SK-N-SH (cell line): ENCODE data around the gene GPR17. TPM values are rescaled to one million over a fixed set of nuclear protein-coding genes. Genes with fewer than 3 reads are reported as not detected.

Experiments
- CTCF ChIA-PET: fragments of 300-600, 350-600 bp; formaldehyde crosslinking; extraction: SDS; loops from one replicate; lab custom pipeline; 2021; lab: Yijun Ruan, JAX
- POLR2A ChIA-PET: fragments of 350-600 bp; sonication (Branson Sonifier 250); formaldehyde crosslinking; extraction: SDS; loops from one replicate; lab custom pipeline; 2020; ENCODE audit warnings: antibody characterized with exemption, inconsistent platforms; lab: Yijun Ruan, JAX
- DNase-seq: peaks from one replicate; pipeline ENCODE4 v3.0.0; 2012
- H2AFZ ChIP-seq: fragments of 200-600 bp; sonication (generic); 2 replicates; pipeline ENCODE4 v1.8.1; 2016; ENCODE audit warnings: antibody characterized with exemption, mild to moderate bottlenecking, low read depth
- H3F3A ChIP-seq: fragments of 200-600 bp; sonication (generic); replicated peaks from 2 replicates; pipeline ENCODE3; 2016; ENCODE audit warnings: antibody characterized with exemption, mild to moderate bottlenecking; ENCODE audit not compliant: insufficient read depth
- H3K27ac ChIP-seq, 2 experiments: fragments of 200-500 bp in 1 of 2; fragments of 200-600 bp in 1 of 2; sonication (Bioruptor generic) in 1 of 2; sonication (generic), shearing (Covaris generic) in 1 of 2; 2 replicates each; pipeline versions ENCODE4 v1.5.1 to v1.6.1; 2014 to 2016; ENCODE audit warnings: low read depth in 2 of 2, inconsistent platforms in 1 of 2, low read length in 1 of 2, mild to moderate bottlenecking in 1 of 2, mixed read lengths in 1 of 2
- H3K27me3 ChIP-seq: fragments of 200-600 bp; sonication (generic), shearing (Covaris generic); 2 replicates; pipeline ENCODE4 v1.6.1; 2016; ENCODE audit warnings: mixed run types; ENCODE audit not compliant: insufficient read depth
- H3K36me3 ChIP-seq, 2 experiments: fragments of 200-500 bp in 1 of 2; fragments of 200-600 bp in 1 of 2; sonication (Bioruptor generic) in 1 of 2; sonication (generic) in 1 of 2; replicated peaks in 1 of 2; 2 replicates each; pipeline versions ENCODE3 to v1.5.1; 2014 to 2016; ENCODE audit warnings: low read length in 1 of 2, mild to moderate bottlenecking in 1 of 2; ENCODE audit not compliant: insufficient read depth in 2 of 2, control insufficient read depth in 1 of 2
- H3K4me1 ChIP-seq, 2 experiments: fragments of 200-500 bp in 1 of 2; fragments of 200-600 bp in 1 of 2; sonication (Bioruptor generic) in 1 of 2; sonication (generic), shearing (Covaris generic) in 1 of 2; 2 replicates each; pipeline versions ENCODE4 v1.5.1 to v1.6.1; 2014 to 2016; ENCODE audit warnings: low read depth in 1 of 2, low read length in 1 of 2, mixed run types in 1 of 2; ENCODE audit not compliant: insufficient read depth in 2 of 2, control insufficient read depth in 1 of 2
- H3K4me2 ChIP-seq: fragments of 200-600 bp; sonication (generic), shearing (Covaris generic); 2 replicates; pipeline ENCODE4 v1.6.1; 2017; ENCODE audit warnings: mixed run types
- H3K4me3 ChIP-seq, 2 experiments: fragments of 200-500 bp in 1 of 2; fragments of 200-600 bp in 1 of 2; sonication (Bioruptor generic) in 1 of 2; sonication (generic), shearing (Covaris generic) in 1 of 2; 2 replicates each; pipeline versions ENCODE4 v1.5.1 to v1.8.1; 2014 to 2016; ENCODE audit warnings: low read depth in 2 of 2, inconsistent platforms in 1 of 2, low read length in 1 of 2, mild to moderate bottlenecking in 1 of 2, mixed read lengths in 1 of 2, moderate library complexity in 1 of 2
- H3K79me2 ChIP-seq: fragments of 200-600 bp; sonication (generic); 2 replicates; pipeline ENCODE4 v1.8.1; 2017; ENCODE audit warnings: mild to moderate bottlenecking; ENCODE audit not compliant: insufficient read depth
- H3K9ac ChIP-seq: fragments of 200-600 bp; sonication (generic); 2 replicates; pipeline ENCODE4 v1.6.1; 2017; ENCODE audit warnings: mixed run types
- H3K9me2 ChIP-seq: fragments of 200-600 bp; sonication (generic); 2 replicates; pipeline ENCODE4 v1.6.1; 2017; ENCODE audit warnings: mixed run types
- H3K9me3 ChIP-seq: fragments of 200-600 bp; sonication (generic); 2 replicates; pipeline ENCODE4 v1.6.1; 2017; ENCODE audit warnings: mixed run types, mild to moderate bottlenecking, moderate library complexity
- H4K20me1 ChIP-seq: fragments of 200-600 bp; sonication (generic); 2 replicates; pipeline ENCODE4 v1.6.1; 2017; ENCODE audit warnings: mild to moderate bottlenecking, mixed run types; ENCODE audit not compliant: insufficient read depth
- CHD2 ChIP-seq: fragments of 150-350 bp; IDR thresholded peaks from 2 replicates; pipeline ENCODE4 v1.6.1; 2018; ENCODE audit warnings: low read length; ENCODE audit not compliant: partially characterized antibody
- CTCF ChIP-seq: fragments of 200-600 bp; sonication (generic); IDR thresholded peaks from 2 replicates; pipeline ENCODE4 v1.6.1; 2017; ENCODE audit warnings: antibody characterized with exemption, mild to moderate bottlenecking, moderate library complexity
- ELF1 ChIP-seq: IDR thresholded peaks from 2 replicates; pipeline ENCODE4 v1.4.0; 2012
- EP300 ChIP-seq, 2 experiments: IDR thresholded peaks; 2 replicates each; pipeline versions ENCODE4 v1.4.0 to v1.6.1; 2012; ENCODE audit warnings: borderline replicate concordance in 1 of 2, low read depth in 1 of 2, low read length in 1 of 2
- EZH2phosphoT487 ChIP-seq: fragments of 200-600 bp; sonication (generic); IDR thresholded peaks from 2 replicates; pipeline ENCODE4 v1.6.1; 2017; ENCODE audit warnings: low read depth, mixed run types, mild to moderate bottlenecking, antibody characterized with exemption, moderate library complexity, borderline replicate concordance
- FOSL2 ChIP-seq: IDR thresholded peaks from 2 replicates; pipeline ENCODE4 v1.4.0; 2012; ENCODE audit warnings: low read depth, mild to moderate bottlenecking, moderate library complexity, borderline replicate concordance
- FOXJ3 ChIP-seq: sonication (generic); formaldehyde crosslinking; IDR thresholded peaks from 2 replicates; pipeline ENCODE4 v1.5.1; 2020; ENCODE audit warnings: mild to moderate bottlenecking, missing genetic modification reagents
- FOXM1 ChIP-seq: IDR thresholded peaks from 2 replicates; pipeline ENCODE4 v1.4.0; 2012; ENCODE audit warnings: low read depth, mild to moderate bottlenecking
- JUND ChIP-seq: IDR thresholded peaks from 2 replicates; pipeline ENCODE4 v1.4.0; 2012
- MAX ChIP-seq: IDR thresholded peaks from 2 replicates; pipeline ENCODE4 v1.4.0; 2012; ENCODE audit warnings: low read depth
- MXI1 ChIP-seq: IDR thresholded peaks from 2 replicates; pipeline ENCODE4 v1.6.1; 2012; ENCODE audit warnings: mild to moderate bottlenecking, low read depth, low read length, improper control_type of control experiment
- NRF1 ChIP-seq: IDR thresholded peaks from 2 replicates; pipeline ENCODE4 v1.6.1; 2012; ENCODE audit warnings: low read depth, mild to moderate bottlenecking, low read length
- RAD21 ChIP-seq: IDR thresholded peaks from 2 replicates; pipeline ENCODE4 v1.6.1; 2012; ENCODE audit warnings: mild to moderate bottlenecking, low read length
- SMC3 ChIP-seq: IDR thresholded peaks from 2 replicates; pipeline ENCODE4 v1.6.1; 2012; ENCODE audit warnings: low read depth, low read length, improper control_type of control experiment
- TAF1 ChIP-seq: IDR thresholded peaks from 2 replicates; pipeline ENCODE4 v1.6.1; 2012; ENCODE audit warnings: low read depth, mild to moderate bottlenecking, low read length, moderate library complexity, borderline replicate concordance
- TCF12 ChIP-seq: IDR thresholded peaks from 2 replicates; pipeline ENCODE4 v1.4.0; 2012
- TEAD4 ChIP-seq: IDR thresholded peaks from 2 replicates; pipeline ENCODE4 v1.4.0; 2012; ENCODE audit warnings: mild to moderate bottlenecking, borderline replicate concordance; ENCODE audit not compliant: insufficient read depth
- USF1 ChIP-seq: IDR thresholded peaks from 2 replicates; pipeline ENCODE4 v1.4.0; 2012; ENCODE audit warnings: low read depth, borderline replicate concordance
- WGBS: methylation state at CpG from one replicate; pipeline ENCODE4 v1.1.6; 2017; ENCODE audit warnings: low lambda C conversion rate; 5-methylcytosine and 5-hydroxymethylcytosine counted together
- polyA plus RNA-seq, 3 experiments: library from polyadenylated mRNA; depleted of rRNA; stranded (reverse); fragments of >200 nt; gene quantifications; 2 replicates each; pipeline ENCODE4 v1.2.3, GENCODE V29; 2012
- TF ChIP-seq, protein P1 (sequence below): IDR thresholded peaks from 2 replicates; pipeline ENCODE4; 2012

The GPR17 gene
- polyA plus RNA-seq, 1 of the 3 experiments (the other 2 are of a cell fraction), result 0.03 TPM

- no peak for TF ChIP-seq SMC3
- no peak for TF ChIP-seq TCF12
- TF ChIP-seq FOXM1, result no peak
- TF ChIP-seq CTCF, result no peak
- no peak for TF ChIP-seq EZH2phosphoT487
- no peak for TF ChIP-seq CHD2
- no peak for TF ChIP-seq USF1
- TF ChIP-seq EP300 (IDR thresholded peaks at IDR 0.05; ENCODE audit: borderline replicate concordance in 1 of 2, low read depth in 1 of 2, low read length in 1 of 2), result no peak
- TF ChIP-seq JUND, result no peak
- TF ChIP-seq TAF1, result no peak
- no peak for TF ChIP-seq MAX
- TF ChIP-seq RAD21, result no peak
- TF ChIP-seq FOSL2, result no peak
- TF ChIP-seq FOXJ3 (CRISPR knock-in tag), result no peak
- TF ChIP-seq, protein P1, sequence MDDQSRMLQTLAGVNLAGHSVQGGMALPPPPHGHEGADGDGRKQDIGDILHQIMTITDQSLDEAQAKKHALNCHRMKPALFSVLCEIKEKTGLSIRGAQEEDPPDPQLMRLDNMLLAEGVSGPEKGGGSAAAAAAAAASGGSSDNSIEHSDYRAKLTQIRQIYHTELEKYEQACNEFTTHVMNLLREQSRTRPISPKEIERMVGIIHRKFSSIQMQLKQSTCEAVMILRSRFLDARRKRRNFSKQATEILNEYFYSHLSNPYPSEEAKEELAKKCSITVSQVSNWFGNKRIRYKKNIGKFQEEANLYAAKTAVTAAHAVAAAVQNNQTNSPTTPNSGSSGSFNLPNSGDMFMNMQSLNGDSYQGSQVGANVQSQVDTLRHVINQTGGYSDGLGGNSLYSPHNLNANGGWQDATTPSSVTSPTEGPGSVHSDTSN, result no peak
- no peak for TF ChIP-seq ELF1
- TF ChIP-seq TEAD4, result no peak
- TF ChIP-seq NRF1, result no peak
- TF ChIP-seq MXI1, result no peak
- H3K27ac ChIP-seq, result no peak overlapping the region
- no peaks in the 10 kb centered on the region for H3F3A ChIP-seq
- no peaks in the 10 kb centered on the region for H4K20me1 ChIP-seq
- H3K36me3 ChIP-seq, result no peaks in the 10 kb centered on the region
- H3K9me3 ChIP-seq, result no peaks in the 10 kb centered on the region
- ChIA-PET POLR2A (no interaction called here), CTCF (interaction anchor here (0.7 to 3.2 kb wide), 18 partner anchors 9 to 186 kb away, joined by 3 to 37 read pairs (median 4); no protein-coding TSS in a partner anchor)
- no peaks in the 10 kb centered on the region for H3K27me3 ChIP-seq
- H2AFZ ChIP-seq, result no peak overlapping the region
- no peak overlapping the region for H3K4me3 ChIP-seq
- no peak for DNase-seq
- no peaks in the 10 kb centered on the region for H3K9me2 ChIP-seq
- no peak overlapping the region for H3K4me2 ChIP-seq
- no peaks in the 10 kb centered on the region for H3K79me2 ChIP-seq
- H3K4me1 ChIP-seq, result peaks cover 0 to 49% of the 10 kb centered on the region in 2 experiments; a peak in 1 of 4 replicates
- 87% methylated on average over 10 of the region's 12 CpGs for WGBS
- H3K9ac ChIP-seq, result no peak overlapping the region
Measured at GRCh38 chr2:127649100-127649611, 3.2 kb downstream of the GPR17 start.
